Erythroblast (primary cell): ENCODE data around the gene CDH22.

Source experiments
- GATA1 ChIP-seq: IDR thresholded peaks from 2 replicates; pipeline ENCODE4 v1.6.1; 2011; ENCODE audit warnings: low read depth, mild to moderate bottlenecking, control low read depth, low read length, moderate library complexity
- POLR2A ChIP-seq: IDR thresholded peaks from 2 replicates; pipeline ENCODE4 v1.6.1; 2011; ENCODE audit warnings: mild to moderate bottlenecking, low read length

DNA sequence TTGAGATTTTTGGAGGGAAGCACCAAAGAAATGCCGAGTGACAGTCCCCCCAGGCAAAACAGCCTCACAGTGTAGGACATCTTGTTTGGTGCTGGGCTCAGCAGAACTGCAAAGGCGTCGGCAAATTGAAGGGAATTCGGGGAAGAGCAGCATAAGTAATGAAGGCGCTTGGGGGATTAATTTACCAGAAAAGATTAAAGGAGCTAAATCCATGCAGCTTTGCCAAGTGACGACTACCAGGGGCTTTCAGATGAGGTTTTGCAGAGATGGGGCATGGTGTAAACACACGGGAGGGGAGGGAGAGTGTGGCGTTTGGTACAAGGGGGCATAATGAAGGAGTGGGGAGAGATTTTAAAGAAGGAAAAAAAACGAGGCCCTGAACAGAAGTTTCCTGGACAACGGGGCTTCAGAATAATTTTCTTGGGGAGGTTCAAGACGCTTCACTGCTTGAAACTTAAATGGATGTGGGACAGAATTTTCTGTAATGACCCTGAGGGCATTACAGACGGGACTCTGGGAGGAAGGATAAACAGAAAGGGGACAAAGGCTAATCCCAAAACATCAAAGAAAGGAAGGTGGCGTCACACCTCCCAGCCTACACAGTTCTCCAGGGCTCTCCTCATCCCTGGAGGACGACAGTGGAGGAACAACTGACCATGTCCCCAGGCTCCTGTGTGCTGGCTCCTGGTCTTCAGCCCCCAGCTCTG is 45.4 kb upstream of the CDH22 start:
- TF ChIP-seq POLR2A, result no peak
- no peak for TF ChIP-seq GATA1
